A549 (cell line): ENCODE data around the gene XIAP.

Experiments
- CEBPB ChIP-seq, 2 experiments: fragments of >200 bp in 1 of 2; sonication (Bioruptor Twin) in 1 of 2; formaldehyde crosslinking in 1 of 2; IDR thresholded peaks; 2 replicates each; pipeline ENCODE4 v1.6.1; 2012 to 2016
- CTCF ChIP-seq: fragments of >200 bp; sonication (Bioruptor Twin); formaldehyde crosslinking; IDR thresholded peaks from 3 replicates; pipeline ENCODE4 v1.5.1; 2016
- RFX5 ChIP-seq: fragments of 450-650 bp; IDR thresholded peaks from 2 replicates; pipeline ENCODE4 v1.7.1; 2014; ENCODE audit warnings: antibody characterized with exemption, mild to moderate bottlenecking, moderate library complexity

- no peak for TF ChIP-seq CEBPB (IDR thresholded peaks at IDR 0.05)
- TF ChIP-seq CTCF, result no peak
- no peak for TF ChIP-seq RFX5
These were observed 42.5 kb upstream of the XIAP start for GRCh38 chrX:123817288-123817894.
